Measurements from ENCODE around the gene CD27.
"Not testable (repeated sequence)": the region's sequence is repeated elsewhere in the genome, so short reads cannot be mapped to it uniquely, and the experiment has no call there.

The CD27 gene

DNA sequence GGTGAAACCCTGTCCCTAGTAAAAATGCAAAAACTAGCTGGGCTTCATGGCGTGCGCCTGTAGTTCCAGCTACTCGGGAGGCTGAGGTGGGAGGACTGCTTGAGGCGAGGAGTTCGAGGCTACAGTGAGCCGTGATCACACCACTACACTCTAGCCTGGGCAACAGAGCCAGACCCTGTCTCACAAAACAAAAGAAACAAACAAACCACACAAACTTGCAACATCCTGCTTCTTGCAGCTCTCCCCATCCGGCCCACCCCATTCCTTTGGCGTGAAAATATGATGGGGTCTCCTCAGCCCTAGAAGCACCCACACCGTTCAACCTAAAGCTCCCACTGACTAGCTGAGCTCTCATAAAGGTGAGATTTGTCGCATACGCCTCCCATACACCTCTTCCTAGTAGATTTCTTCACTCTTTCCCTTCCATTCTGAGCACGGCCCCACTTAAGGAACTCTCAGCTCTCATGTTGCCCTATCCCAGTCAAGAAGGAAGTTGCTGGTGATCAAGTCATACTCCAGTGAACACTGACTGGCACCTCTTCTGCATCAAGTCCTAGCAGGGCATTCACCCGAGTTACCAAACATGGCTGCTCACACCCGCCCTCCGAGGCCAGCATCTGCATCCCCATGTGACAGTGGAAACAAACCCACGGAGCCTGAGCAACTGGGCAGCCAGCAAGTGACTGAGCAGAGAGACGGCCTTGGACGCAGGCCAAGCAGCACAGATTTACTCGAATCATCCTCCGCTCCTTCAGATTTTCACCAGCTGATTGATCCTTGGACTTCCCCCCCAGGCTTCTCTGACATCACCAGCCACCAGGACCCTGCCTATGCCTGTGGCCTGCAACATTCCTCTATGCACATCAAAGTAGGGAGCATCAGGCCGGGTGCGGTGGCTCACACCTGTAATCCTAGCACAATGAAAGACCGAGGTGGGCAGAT lies 18.9 kb upstream of the CD27 start:
- no peaks in the 10 kb centered on the region for H3K9me3 ChIP-seq (replicated peaks; ENCODE audit: insufficient read depth, low read length)
- H3K4me2 ChIP-seq (ENCODE audit: low read depth, low read length), result no peak overlapping the region
- DNase-seq, result no peak
- H3K4me3 ChIP-seq (ENCODE audit: low read length), result no peak overlapping the region
- no peak overlapping the region for H3K27ac ChIP-seq (ENCODE audit: low read length)
- no peak overlapping the region for H2AFZ ChIP-seq (ENCODE audit: low read length)
- no peaks in the 10 kb centered on the region for H3K27me3 ChIP-seq (replicated peaks; ENCODE audit: insufficient read depth, low read length)
- no peaks in the 10 kb centered on the region for H3K9me2 ChIP-seq (replicated peaks; ENCODE audit: insufficient read depth, low read length)
- H3K4me1 ChIP-seq (ENCODE audit: low read length), result peaks cover 9% of the 10 kb centered on the region
- no peaks in the 10 kb centered on the region for H3F3A ChIP-seq (ENCODE audit: insufficient read depth, low read length)
- H3K79me2 ChIP-seq (ENCODE audit: low read length), result no peaks in the 10 kb centered on the region
- H3K9ac ChIP-seq (ENCODE audit: low read length), result no peak overlapping the region
- no peaks in the 10 kb centered on the region for H3K36me3 ChIP-seq (replicated peaks; ENCODE audit: insufficient read depth, low read length)
- H4K20me1 ChIP-seq (ENCODE audit: insufficient read depth, low read length), result no peaks in the 10 kb centered on the region
- TF ChIP-seq, protein P1, sequence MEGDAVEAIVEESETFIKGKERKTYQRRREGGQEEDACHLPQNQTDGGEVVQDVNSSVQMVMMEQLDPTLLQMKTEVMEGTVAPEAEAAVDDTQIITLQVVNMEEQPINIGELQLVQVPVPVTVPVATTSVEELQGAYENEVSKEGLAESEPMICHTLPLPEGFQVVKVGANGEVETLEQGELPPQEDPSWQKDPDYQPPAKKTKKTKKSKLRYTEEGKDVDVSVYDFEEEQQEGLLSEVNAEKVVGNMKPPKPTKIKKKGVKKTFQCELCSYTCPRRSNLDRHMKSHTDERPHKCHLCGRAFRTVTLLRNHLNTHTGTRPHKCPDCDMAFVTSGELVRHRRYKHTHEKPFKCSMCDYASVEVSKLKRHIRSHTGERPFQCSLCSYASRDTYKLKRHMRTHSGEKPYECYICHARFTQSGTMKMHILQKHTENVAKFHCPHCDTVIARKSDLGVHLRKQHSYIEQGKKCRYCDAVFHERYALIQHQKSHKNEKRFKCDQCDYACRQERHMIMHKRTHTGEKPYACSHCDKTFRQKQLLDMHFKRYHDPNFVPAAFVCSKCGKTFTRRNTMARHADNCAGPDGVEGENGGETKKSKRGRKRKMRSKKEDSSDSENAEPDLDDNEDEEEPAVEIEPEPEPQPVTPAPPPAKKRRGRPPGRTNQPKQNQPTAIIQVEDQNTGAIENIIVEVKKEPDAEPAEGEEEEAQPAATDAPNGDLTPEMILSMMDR (IDR thresholded peaks at IDR 0.05; ENCODE audit: low read length), result no peak
- TF ChIP-seq EZH2 (optimal IDR thresholded peaks at IDR 0.05; ENCODE audit: low read depth, low read length) (no peak), EZH2phosphoT487 (IDR thresholded peaks at IDR 0.05; ENCODE audit: low read length) (no peak)

DNA sequence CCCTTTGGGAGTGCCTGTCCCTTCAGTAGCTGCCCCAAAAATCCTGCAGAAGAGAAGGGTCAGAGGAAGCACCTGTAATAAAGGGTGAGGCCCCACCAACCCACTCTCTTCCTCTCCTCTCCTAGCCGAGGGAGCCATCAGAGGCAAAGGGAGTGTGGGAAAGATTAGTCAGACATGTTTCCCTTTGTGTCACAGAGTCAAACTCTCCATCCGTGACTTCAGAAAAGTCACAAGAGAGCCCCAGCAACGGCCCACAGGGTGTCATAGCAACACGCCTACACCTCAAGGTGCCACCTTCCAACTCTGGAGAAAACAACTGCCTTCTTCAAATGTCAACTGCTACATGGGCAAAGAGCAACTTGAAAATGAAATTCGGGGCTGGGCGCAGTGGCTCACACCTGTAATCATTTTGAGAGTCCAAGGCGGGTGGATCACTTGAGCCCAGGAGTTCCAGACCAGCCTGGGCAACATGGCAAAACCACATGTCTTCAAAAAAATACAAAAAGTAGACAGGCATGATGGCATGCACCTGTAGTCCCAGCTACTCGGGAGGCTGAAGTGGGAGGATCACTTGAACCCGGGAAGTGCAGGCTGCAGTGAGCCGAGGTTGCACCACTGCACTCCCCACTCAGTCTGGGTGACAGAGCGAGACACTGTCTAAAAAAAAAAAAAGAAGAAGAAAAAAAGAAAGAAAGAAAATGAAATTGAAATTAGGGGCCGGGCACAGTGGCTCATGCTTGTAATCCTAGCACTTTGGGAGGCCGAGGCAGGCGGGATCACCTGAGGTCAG lies 17.7 kb upstream of the CD27 start:
- DNase-seq, result peak; percentile 58
- H3K9me2 ChIP-seq (replicated peaks; ENCODE audit: insufficient read depth, low read length), result no peaks in the 10 kb centered on the region
- no peaks in the 10 kb centered on the region for H3K79me2 ChIP-seq (ENCODE audit: low read length)
- no peaks in the 10 kb centered on the region for H3K27me3 ChIP-seq (replicated peaks; ENCODE audit: insufficient read depth, low read length)
- peak overlapping the region; percentile 40 for H2AFZ ChIP-seq (ENCODE audit: low read length)
- 0 out of 2 replicates have a peak overlapping the region, but pooled peaks have one; percentile 12 for H3K4me2 ChIP-seq (ENCODE audit: low read depth, low read length)
- H3K4me3 ChIP-seq (ENCODE audit: low read length), result no peak overlapping the region
- TF ChIP-seq, protein P1 (IDR thresholded peaks at IDR 0.05; ENCODE audit: low read length), result no peak
- H3K27ac ChIP-seq (ENCODE audit: low read length), result peak overlapping the region; percentile 60
- peaks cover 9% of the 10 kb centered on the region for H3K4me1 ChIP-seq (ENCODE audit: low read length)
- H4K20me1 ChIP-seq (ENCODE audit: insufficient read depth, low read length), result no peaks in the 10 kb centered on the region
- no peaks in the 10 kb centered on the region for H3F3A ChIP-seq (ENCODE audit: insufficient read depth, low read length)
- H3K9me3 ChIP-seq (replicated peaks; ENCODE audit: insufficient read depth, low read length), result no peaks in the 10 kb centered on the region
- H3K36me3 ChIP-seq (replicated peaks; ENCODE audit: insufficient read depth, low read length), result no peaks in the 10 kb centered on the region
- H3K9ac ChIP-seq (ENCODE audit: low read length), result peak overlapping the region; percentile 2; the same call in 1 of the 2 replicates

DNA sequence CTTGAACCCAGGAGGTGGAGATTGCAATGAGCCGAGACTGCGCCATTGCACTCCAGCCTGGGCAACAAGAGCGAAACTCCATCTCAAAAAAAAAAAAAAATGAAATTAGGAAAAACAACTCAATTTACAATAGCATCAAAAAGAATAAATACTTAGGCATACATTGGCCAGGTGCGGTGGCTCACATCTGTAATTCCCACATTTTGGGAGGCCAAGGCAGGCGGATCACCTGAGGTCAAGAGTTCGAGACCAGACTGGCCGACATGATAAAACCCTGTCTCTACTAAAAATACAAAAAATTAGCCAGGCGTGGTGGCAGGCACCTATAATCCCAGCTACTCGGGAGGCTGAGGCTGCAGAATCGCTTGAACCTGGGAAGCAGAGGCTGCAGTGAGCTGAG lies 17.0 kb upstream of the CD27 start:
- not testable (repeated sequence) for H2AFZ ChIP-seq (ENCODE audit: low read length); DNase-seq; H3K79me2 ChIP-seq (ENCODE audit: low read length); H3F3A ChIP-seq (ENCODE audit: insufficient read depth, low read length); H3K36me3 ChIP-seq (replicated peaks; ENCODE audit: insufficient read depth, low read length); H3K4me1 ChIP-seq (ENCODE audit: low read length); H4K20me1 ChIP-seq (ENCODE audit: insufficient read depth, low read length); H3K9me3 ChIP-seq (replicated peaks; ENCODE audit: insufficient read depth, low read length); H3K4me2 ChIP-seq (ENCODE audit: low read depth, low read length); H3K4me3 ChIP-seq (ENCODE audit: low read length); H3K27me3 ChIP-seq (replicated peaks; ENCODE audit: insufficient read depth, low read length); H3K9me2 ChIP-seq (replicated peaks; ENCODE audit: insufficient read depth, low read length)
- H3K9ac ChIP-seq (ENCODE audit: low read length), result peak overlapping the region; percentile 2; the same call in 1 of the 2 replicates
- peak overlapping the region; percentile 60; the same call in 1 of the 2 replicates for H3K27ac ChIP-seq (ENCODE audit: low read length)
